PC-3 (cell line): Measurements from ENCODE around the gene SRGAP3.

Experiments used
- CTCF ChIP-seq: fragments of 300-600 bp; sonication (generic); conservative IDR thresholded peaks from 2 replicates; pipeline ENCODE4 v1.5.1; 2017; ENCODE audit warnings: antibody characterized with exemption, low read depth, mild to moderate bottlenecking, low read length
- EZH2 ChIP-seq: fragments of 300-600 bp; sonication (generic); IDR thresholded peaks from one replicate; pipeline ENCODE4 v1.6.1; 2017; ENCODE audit warnings: antibody characterized with exemption, mild to moderate bottlenecking, low read length; ENCODE audit not compliant: unreplicated experiment

- TF ChIP-seq EZH2 = no peak
- no peak for TF ChIP-seq CTCF
These were observed 126.6 kb downstream of the SRGAP3 start for GRCh38 chr3:9122732-9123364.
